LoVo (cell line): ENCODE data around the gene SPATA3.
"Not testable (repeated sequence)": the region's sequence is repeated elsewhere in the genome, so short reads cannot be mapped to it uniquely, and the experiment has no call there.

ENCODE experiments used
- DNase-seq: peaks from one replicate; pipeline ENCODE4 v3.0.0-alpha.2; 2016; ENCODE audit warnings: low spot score

Gene SPATA3

DNA sequence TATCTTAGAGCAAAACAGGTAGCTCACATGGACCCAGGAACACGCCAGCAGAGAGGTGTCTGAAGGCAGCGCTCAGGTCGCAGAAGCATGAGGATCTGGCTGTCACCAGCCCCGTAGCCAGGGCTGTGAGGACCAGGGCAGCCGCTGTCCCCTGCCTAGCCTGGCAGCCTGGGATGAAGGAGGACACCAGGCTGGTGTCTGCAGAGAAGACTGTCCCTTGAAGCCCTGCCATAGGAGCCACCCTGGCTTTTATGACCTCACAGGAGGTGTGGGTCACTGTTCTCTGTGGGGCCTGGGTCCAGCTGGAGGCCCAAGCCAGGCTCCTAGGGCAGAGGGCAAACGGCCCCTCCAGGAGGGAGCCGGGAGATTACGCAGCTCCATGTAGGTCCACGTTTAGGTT lies at the start of gene SPATA3:
Gene SPATA3 (plus strand): TSS at position 301 of the 400 bp plus-strand sequence. CDS start 113 bp downstream, outside the sequence.
- DNase-seq = no peak

GRCh38 chr2:230946429-230947234 lies 49.3 kb upstream of the SPATA3 start:
- DNase-seq = no peak

- DNase-seq = no peak
These were observed 48.7 kb upstream of the SPATA3 start for GRCh38 chr2:230947235-230947576.

GRCh38 chr2:230947908-230948365 lies 48.0 kb upstream of the SPATA3 start:
- no peak for DNase-seq

DNA sequence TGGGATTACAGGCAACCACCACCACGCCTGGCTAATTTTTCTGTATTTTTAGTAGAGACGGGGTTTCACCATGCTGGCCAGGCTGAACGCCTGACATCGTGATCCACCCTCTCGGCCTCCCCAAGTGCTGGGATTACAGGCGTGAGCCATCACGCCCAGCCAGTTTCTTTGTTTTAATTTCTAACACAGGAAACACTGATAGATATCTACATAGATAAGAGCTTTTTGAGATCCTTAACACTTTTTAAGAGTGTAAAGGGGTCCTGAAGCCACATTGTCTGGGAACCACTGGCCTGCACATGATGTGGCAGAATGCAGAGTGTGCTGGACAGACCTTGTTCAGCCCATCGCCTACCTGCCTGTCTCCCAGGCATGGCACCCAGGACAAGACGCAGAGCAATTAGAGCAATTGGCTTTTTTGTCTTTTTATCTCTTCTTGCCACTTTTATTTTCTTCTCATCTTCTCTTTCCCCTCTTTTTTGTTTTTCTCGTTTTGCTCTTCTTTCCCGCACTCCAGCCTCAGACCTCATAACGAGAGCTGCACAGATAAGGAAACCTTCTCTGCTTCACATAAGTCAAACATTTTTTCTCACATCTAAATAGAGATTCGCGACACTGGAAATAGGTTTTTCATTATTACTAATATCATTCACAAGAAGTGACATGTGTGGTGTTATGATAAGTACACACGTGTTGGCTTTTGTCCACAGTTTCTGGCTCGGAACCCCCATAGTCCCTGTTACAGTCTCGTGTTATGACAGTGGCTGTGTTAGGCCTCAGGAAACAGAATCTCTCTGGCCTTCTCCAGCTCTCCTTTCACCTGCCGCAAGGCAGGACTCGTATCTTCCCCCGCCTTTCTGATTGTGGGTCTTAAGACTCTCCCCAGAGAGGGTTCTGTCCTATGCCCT lies 45.7 kb upstream of the SPATA3 start:
- no peak for DNase-seq

DNA sequence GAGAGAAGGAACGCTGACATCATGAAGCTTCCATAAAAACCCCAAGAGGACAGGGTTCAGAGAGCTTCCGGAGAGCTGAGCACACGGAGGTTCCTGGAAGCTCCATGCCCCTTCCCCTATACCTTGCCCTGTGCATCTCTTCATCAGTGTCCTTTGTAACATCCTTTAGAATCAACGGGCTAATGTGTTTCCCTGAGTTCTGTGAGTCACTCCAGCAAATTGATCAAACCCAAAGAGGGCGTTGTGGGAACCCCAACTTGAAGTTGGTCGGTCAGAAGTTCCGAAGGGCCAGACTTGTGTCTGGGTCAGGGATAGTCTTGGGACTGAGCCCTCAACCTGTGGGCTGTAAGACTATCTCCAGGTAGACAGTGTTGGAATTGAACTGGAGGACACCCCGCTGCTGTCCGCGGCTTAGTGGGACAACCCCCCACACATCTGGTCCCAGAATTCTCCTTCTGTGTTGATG lies 45.0 kb upstream of the SPATA3 start:
- no peak for DNase-seq

DNA sequence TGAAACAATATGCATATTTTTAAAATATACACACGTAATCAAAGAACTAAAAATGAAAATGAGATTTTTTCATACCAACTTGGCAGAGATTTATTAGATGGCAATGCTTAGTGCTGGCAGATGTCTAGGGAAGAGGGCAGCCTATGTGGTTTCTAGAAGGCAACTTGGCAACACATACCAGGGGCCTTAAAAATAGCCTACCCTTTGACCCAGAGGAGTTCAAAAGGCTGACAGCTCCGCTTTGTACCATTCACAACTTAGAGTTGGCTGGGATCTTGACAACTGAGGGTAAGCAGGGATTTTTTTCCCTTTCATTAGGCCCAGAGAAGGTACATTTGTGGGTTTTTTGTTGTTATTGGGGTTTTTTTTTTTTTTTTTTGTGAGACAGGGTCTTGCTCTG lies 44.5 kb upstream of the SPATA3 start:
- no peak for DNase-seq

DNA sequence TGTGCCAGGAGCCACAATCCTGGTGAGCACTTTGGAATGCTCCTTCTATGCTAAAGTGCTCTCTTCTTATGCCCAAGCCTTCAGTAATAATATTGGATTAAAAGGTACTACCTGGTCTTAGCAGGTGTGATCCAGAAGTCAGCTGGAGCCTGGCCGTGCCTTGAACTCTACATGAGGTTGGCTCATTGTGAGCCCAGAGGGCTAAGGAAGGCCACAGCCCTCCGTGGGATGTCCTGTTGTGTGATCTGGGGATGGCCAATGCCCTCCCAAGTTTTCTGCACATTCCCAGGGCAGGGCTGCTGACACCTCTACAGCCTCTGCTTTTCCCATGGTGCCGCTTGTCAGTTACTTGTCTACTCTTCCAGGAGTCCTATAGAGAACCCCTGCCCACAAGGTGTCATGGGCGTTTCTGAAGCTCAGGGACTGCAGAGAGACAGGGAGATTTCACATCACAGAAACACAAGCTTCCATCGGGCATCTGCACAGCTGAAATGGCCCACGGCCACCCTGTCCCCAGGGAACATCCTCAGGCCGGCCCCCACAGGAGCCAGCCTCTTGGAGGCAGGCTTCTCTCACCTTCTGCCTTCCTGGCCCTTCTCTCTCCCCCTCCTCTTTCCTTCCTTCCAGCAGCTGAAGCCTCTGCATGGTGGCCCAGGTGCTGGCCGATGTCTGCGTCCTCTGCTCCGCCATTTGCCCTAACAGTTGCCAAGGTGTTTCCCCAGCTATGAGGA lies 43.5 kb upstream of the SPATA3 start:
- DNase-seq = no peak

DNA sequence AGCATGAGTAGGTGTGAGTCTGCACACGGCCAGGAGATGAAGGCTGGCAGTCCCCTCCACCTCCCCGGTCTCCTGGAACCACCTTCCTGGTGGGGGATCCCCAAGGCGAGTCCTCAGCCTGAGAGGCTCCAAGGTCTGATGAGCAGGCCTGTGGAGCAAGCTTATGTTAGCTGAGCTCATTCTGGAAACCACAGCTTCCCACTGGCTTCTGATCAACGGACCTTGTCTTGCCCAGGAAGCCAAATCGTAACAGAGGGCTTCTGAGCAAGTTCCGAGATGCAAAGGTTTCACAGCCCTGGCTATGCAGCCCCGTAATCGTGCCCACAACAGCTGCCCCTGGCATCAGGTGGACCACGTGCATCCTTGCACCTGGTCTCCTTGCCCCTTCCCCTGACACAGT lies 42.1 kb upstream of the SPATA3 start:
- DNase-seq = no peak

GRCh38 chr2:230954746-230955145 lies 41.2 kb upstream of the SPATA3 start:
- no peak for DNase-seq

- no peak for DNase-seq
These were observed 40.7 kb upstream of the SPATA3 start for GRCh38 chr2:230955163-230955737.

DNA sequence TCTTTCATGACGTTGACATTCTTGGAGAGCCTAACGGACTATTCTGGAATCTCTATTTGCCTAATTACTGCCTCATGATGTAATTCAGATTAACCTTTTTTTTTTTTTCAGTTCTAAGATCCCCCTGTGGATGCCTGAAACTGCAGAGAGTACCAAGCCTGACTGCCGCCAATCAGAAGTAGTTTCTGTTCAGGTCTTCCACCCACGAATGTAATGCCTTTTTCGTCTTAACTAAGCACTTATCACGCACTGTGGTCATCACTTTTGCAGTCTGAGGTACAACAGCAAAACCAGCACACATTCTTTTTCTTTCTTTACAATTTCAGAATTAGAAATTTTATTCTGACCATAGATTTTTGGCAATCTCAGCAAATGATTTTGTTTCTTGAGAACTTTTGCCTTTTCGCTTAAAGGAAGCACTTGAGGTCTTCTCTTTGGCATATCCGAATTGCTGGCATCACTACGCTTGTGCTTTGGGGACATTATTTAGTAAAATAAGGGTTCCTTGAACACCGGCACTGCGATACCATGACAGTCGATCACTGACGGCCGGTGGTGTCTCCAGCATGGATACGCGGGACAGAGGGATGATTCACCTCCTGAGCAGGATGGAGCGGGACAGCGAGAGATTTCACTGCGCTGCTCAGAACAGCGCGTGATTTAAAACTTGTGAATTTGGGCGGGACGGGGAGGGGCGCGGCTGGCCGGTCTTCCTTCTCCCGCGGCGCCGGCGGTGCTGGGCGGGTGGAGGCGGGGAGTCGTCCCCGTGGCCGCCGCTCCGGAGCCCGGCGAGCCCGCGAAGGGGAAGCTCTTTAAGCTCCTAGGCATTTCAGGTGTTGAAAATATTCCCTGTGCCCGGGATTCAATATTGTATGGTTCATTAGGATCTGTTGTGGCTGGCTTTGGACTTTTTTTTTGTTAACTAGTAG lies 38.8 kb upstream of the SPATA3 start:
- peak; percentile 79 for DNase-seq

DNA sequence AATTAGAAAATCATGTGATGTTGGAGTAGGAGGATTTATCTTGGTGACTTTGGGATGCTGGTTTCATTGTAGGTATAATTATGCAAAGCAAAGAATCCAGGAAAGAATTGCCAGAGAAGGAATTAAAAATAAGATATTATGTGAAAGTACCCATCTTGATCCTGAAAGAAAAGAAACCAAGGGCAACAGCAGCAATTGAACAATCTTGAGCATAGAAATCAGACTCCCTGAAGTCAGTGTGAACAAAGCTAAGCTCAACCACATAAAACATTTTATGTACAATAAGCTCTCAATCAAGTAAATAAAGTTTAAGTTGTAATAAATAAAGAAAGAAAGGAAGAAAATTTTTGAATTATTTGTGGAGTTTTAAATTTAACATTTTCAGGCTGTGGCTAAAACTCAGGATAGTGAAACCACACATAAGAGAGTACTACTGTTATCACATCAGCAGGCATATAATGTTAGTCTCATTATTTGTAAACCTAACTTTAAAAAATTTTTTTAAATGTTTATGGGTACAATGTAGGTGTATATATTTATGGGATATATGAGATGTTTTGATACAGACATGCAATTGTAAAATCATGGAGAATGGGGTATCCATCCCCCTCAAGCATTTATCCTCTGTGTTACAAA lies 38.0 kb upstream of the SPATA3 start:
- no peak for DNase-seq

DNA sequence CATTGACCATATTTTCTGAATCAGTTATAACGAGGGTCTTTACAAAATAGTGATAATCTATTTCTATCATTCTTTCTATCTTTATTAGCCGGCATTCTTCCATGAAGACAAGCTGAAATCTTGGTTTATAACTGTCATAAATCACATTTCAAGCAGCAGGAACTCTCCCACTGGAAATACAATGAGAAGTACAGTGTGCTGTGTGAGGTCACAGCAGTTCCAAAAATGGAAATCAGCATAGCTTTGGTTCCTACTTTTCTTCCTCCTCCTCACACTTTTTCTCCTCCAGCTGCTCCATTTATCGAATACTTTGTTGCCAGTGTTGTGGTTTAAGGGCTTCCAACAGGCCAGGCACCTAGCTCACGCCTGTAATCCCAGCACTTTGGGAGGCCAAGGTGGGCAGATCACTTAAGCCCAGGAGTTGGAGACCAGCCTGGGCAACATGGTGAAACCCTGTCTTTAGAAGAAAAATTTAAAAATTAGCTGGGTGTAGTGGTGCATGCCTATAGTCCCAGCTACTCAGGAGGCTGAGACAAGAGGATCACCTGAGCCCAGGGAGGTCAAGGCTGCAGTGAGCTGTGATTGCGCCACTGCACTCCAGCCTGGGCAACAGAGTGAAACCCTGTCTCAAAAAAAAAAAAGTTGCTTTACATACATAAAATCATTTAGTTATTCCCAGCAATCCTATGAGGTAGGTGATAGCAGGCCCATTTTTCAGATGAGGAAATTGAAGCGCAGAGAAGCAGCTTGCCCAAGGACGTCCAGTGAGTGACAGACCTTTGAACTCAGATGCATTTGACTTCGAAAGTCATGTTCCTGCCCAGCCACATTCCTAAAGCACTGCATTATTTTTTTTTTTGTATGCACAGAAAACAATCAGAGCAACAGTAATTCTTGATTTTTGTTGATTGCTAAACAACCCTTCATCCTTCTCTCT lies 36.8 kb upstream of the SPATA3 start:
- DNase-seq = no peak

DNA sequence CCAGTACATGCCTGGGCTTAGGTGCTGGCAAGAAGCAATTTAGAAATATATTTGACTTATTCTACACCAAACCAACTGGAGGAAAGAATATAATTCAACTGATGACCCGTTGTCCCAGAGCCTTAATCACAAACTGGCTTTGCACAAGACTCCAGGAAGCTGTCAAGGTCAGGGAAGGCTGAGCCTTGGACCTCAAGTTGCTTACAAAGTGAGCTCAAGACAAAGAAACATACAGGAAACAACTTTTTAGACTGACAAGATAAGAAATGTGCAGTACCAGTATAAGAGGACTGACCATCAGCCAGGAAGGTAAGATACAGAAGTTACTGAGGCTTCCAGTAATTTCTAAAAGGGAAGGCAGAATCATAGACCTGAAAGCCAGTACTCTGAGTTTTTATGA lies 35.9 kb upstream of the SPATA3 start:
- no peak for DNase-seq

GRCh38 chr2:230961091-230961491 lies 34.8 kb upstream of the SPATA3 start:
- DNase-seq = no peak

GRCh38 chr2:230964136-230964730 lies 31.7 kb upstream of the SPATA3 start:
- no peak for DNase-seq

DNA sequence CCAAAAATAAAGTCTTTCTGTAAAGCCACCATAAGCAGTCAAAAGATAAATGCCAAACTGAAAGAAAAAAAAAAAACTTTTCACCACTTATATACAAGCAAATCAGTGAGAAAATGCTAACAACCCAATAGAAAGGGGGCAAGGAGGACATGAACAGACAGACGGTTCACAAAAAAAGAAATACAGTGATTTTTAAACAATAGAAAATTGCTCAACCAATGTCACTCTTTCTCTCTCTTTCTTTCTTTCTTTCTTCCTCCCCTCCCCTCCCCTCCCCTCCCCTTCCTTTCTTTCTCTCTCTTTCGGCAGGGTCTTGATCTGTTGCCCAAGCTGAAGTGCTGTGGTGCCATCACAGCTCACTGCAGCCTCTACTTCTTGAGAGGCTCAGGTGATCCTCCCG lies 28.8 kb upstream of the SPATA3 start:
- no peak for DNase-seq

GRCh38 chr2:230968314-230968713 lies 27.6 kb upstream of the SPATA3 start:
- not testable (repeated sequence) for DNase-seq
